Thyroid gland (tissue), 4 donors: Measurements from ENCODE around the gene FKBP4. TPM values are rescaled to one million over a fixed set of nuclear protein-coding genes. Genes with fewer than 3 reads are reported as not detected.

Experiments used
- DNase-seq, 2 donors: peaks; one replicate each; pipeline ENCODE4 v3.0.0-alpha.2; 2019
- H3K27ac ChIP-seq, 3 donors: fragments of 200-600 bp; sonication (generic); 1 replicate in 2 of 3; 2 replicates in 1 of 3; pipeline ENCODE4 v1.5.1; 2016 to 2019; ENCODE audit warnings: mild to moderate bottlenecking in 1 of 3, moderate library complexity in 1 of 3
- H3K27me3 ChIP-seq: fragments of 200-600 bp; sonication (generic); one replicate; pipeline ENCODE4 v1.5.1; 2019
- H3K36me3 ChIP-seq, 2 donors: fragments of 200-600 bp; sonication (generic); one replicate each; pipeline ENCODE4 v1.5.1; 2016 to 2019
- H3K4me1 ChIP-seq, 2 donors: fragments of 200-600 bp; sonication (generic); one replicate each; pipeline ENCODE4 v1.5.1; 2017 to 2019
- H3K4me3 ChIP-seq, 3 donors: fragments of 200-600 bp; sonication (generic); replicated peaks in 1 of 3; 1 replicate in 2 of 3; 2 replicates in 1 of 3; pipeline ENCODE4 v1.5.1; 2016; ENCODE audit warnings: mild to moderate bottlenecking in 1 of 3
- H3K9me3 ChIP-seq: fragments of 200-600 bp; sonication (generic); one replicate; pipeline ENCODE4 v1.5.1; 2017
- POLR2A ChIP-seq, 2 donors: fragments of 450-650 bp; IDR thresholded peaks; one replicate each; pipeline ENCODE4 v1.6.1; 2017; ENCODE audit warnings: antibody characterized with exemption in 2 of 2, mild to moderate bottlenecking in 2 of 2, moderate library complexity in 1 of 2
- WGBS, 2 donors: methylation state at CpG; one replicate each; pipeline ENCODE4 v1.1.5; 2017; 5-methylcytosine and 5-hydroxymethylcytosine counted together
- intact Hi-C: fragments of 100-400 bp; cut with DNase I; formaldehyde crosslinking; loops from one replicate; pipeline ENCODE4 v1.15.1; 2023
- total RNA-seq, 4 donors: library from RNA; depleted of rRNA; stranded (reverse); fragments of >200 nt; gene quantifications; one replicate each; pipeline ENCODE4 v1.2.3, GENCODE V29; 2016
- TF ChIP-seq, protein P1 (sequence below), 6 experiments: fragments of 200-600 bp in 3 of 6; fragments of 450-650 bp in 3 of 6; sonication (generic) in 3 of 6; IDR thresholded peaks; one replicate each; pipeline ENCODE4 v1.5.1; 2016 to 2019; ENCODE audit warnings: antibody characterized with exemption in 6 of 6, mild to moderate bottlenecking in 2 of 6, inconsistent platforms in 1 of 6, moderate library complexity in 1 of 6

Gene FKBP4
- total RNA-seq, 4 donors from 2014 or later: 43.5 to 69.9 (median 47.0) TPM

DNA sequence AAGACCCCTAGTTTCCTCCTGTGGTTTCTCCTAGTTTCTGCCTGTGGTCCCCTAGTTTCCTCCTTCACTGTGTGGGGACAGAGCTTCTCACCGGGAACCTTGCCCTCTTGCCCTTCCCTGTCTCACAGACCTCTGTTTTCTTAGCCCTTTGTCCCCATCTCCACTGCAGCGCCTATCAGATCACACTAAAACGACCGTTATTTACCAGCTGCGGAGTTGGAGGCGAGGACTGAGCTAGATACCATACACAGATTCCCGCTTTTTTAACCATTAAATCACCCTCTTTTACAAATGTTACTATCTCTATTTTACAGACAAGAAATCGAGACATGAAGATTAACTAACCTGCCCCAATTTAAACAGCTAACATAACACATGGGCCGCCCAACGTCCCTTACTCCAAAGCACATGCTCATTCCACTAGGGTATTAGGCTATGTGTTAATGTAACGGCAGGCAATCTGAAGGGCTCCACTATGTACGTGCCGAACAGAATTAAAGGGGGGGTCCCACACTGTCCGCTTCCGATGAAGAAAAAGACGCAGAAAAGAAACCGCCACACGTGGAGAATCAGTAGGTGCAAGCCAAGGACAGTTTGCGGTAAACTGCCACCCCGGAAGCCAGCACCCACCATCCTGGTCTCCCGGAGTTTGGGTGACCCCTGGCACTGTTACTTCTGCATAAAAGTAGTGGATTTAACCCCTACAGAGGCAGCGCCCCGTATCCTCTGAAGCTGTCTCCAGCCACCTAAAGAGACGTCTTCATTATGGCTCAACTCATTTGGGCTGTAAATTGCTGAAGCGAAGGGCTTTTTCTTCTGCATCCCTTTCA lies 1.9 kb upstream of the FKBP4 start:
- no peak overlapping the region for H3K27ac ChIP-seq
- no peaks in the 10 kb centered on the region for H3K9me3 ChIP-seq
- no peak for TF ChIP-seq POLR2A (IDR thresholded peaks at IDR 0.05)
- TF ChIP-seq, protein P1, sequence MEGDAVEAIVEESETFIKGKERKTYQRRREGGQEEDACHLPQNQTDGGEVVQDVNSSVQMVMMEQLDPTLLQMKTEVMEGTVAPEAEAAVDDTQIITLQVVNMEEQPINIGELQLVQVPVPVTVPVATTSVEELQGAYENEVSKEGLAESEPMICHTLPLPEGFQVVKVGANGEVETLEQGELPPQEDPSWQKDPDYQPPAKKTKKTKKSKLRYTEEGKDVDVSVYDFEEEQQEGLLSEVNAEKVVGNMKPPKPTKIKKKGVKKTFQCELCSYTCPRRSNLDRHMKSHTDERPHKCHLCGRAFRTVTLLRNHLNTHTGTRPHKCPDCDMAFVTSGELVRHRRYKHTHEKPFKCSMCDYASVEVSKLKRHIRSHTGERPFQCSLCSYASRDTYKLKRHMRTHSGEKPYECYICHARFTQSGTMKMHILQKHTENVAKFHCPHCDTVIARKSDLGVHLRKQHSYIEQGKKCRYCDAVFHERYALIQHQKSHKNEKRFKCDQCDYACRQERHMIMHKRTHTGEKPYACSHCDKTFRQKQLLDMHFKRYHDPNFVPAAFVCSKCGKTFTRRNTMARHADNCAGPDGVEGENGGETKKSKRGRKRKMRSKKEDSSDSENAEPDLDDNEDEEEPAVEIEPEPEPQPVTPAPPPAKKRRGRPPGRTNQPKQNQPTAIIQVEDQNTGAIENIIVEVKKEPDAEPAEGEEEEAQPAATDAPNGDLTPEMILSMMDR (IDR thresholded peaks at IDR 0.05): no peak
- no peak overlapping the region for H3K4me3 ChIP-seq
- H3K27me3 ChIP-seq: no peaks in the 10 kb centered on the region
- DNase-seq: peak in 1 of 2 donors; percentile 2
- intact Hi-C loops: no loop called here
- peaks cover 0 to 2% of the 10 kb centered on the region in 2 donors for H3K36me3 ChIP-seq
- H3K4me1 ChIP-seq: peaks cover 17 to 18% of the 10 kb centered on the region in 2 donors
- 86% methylated on average over 25 of the region's 25 CpGs for WGBS, 2 donors

DNA sequence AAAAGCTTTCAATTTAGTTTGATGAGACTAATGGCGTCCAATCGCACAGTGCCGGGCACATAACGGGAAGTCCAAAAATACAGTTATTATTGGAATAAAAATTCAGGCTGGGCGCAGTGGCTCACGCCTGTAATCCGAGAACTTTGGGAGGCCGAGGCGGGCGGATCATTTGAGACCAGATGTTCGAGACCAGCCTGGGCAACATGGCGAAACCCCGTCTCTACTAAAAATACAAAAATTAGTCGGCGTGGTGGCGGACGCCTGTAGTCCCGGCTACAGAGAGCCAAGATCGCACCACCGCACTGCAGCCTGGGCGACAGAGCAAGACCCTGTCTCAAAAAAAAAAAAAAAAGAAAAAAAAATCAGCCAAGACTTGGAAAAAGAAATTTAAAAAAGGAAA lies 1.2 kb upstream of the FKBP4 start:
- intact Hi-C loops: no loop called here
- no peak overlapping the region for H3K4me3 ChIP-seq
- peak overlapping the region in 1 of 3 donors; percentile 92 for H3K27ac ChIP-seq
- WGBS, 2 donors: 94% methylated on average over 21 of the region's 21 CpGs
- no peak for DNase-seq
- peaks cover 3 to 9% of the 10 kb centered on the region in 2 donors for H3K36me3 ChIP-seq
- no peaks in the 10 kb centered on the region for H3K9me3 ChIP-seq
- no peaks in the 10 kb centered on the region for H3K27me3 ChIP-seq
- peaks cover 19% of the 10 kb centered on the region in 2 donors for H3K4me1 ChIP-seq
- TF ChIP-seq, protein P1 (IDR thresholded peaks at IDR 0.05): no peak
- no peak for TF ChIP-seq POLR2A (IDR thresholded peaks at IDR 0.05)

DNA sequence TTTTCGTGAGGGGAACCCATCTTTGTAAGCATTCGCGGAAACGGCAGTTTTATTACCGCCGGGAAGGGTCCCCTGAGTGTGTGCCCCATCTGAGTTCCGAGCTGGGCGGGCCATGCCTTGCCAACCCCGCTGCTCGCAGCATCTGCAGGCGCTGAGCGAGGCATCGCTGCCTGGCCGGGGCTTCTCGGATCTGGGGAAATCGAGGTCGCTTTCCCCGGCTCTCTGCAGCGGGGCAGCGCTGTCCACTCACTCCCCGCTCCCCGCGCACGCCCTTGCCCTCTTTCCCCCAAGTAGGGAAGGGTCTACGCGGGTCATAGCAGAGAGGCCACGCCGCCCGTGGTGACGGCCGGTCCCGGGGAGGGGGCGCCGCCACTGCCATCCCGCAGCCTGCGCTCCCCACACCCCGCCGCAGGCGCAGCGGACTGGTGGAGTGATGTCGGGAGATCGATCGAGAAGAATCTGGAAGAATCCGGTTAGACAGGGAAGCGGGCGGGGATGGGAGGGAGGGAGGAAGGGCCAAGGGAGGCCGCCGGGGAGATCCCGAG lies 507 bp upstream of the FKBP4 start:
- peak overlapping the region; percentile 73 to 98 (median 92) for H3K27ac ChIP-seq
- intact Hi-C loops: no loop called here
- no peaks in the 10 kb centered on the region for H3K27me3 ChIP-seq
- 3 to 6% methylated on average over 32 to 34 of the region's 49 CpGs for WGBS, 2 donors
- peaks cover 8 to 16% of the 10 kb centered on the region in 2 donors for H3K36me3 ChIP-seq
- H3K4me3 ChIP-seq: peak overlapping the region; percentile 4 to 81 (median 74)
- no peak for TF ChIP-seq POLR2A (IDR thresholded peaks at IDR 0.05)
- TF ChIP-seq, protein P1 (IDR thresholded peaks at IDR 0.05): peak in 1 of 6 experiments; percentile 4
- H3K9me3 ChIP-seq: no peaks in the 10 kb centered on the region
- DNase-seq: peak in 1 of 2 donors; percentile 30
- H3K4me1 ChIP-seq: peaks cover 19% of the 10 kb centered on the region in 2 donors

DNA sequence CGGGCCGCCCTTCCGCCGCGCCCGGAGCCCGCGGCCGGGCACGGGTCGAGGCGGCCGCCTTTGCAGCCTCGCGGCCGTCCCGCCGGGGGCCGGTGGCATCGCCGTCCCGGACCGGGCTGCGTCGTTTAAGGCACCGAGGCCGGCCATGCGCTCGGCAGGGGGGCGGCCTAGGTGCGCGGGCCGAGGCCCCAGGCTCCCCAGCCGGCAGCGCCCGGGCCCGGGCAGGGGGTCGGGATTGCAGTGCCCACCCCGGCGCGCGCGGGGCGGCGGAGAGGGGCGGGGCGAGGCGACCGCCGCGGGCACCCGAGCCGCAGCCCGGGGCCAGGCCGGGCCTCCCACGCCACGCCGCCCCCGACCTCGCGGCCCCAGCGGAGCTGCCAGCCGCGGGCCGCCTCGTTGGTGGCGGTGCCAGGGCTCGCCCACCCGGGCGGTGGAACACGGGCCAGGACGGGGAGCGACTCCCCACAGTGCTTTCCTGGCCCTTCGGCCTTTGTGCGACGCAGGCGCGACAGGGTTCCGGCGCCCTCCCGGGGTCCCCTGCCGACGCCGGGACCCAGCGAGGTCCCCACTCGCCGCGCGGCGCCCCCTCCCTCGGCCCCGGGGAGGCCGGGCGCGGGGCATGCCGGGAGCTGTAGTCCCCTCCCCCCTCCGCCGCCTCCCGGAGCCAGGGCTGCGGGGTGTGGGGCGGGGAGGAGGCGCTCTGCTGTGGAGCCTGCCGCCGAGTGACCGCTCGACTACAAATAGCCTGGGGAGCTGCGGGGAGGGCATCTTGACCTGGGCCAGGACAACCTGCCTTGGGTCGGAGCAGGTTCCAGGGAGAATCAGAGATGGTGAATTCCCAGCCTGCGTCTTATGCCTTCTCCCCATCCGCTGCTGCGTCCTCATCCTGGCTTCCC lies 769 bp downstream of the FKBP4 start:
- H3K9me3 ChIP-seq: no peaks in the 10 kb centered on the region
- no peaks in the 10 kb centered on the region for H3K27me3 ChIP-seq
- 0 to 1% methylated on average over 4 to 15 of the region's 111 CpGs for WGBS, 2 donors
- H3K4me3 ChIP-seq: peak overlapping the region; percentile 13 to 74 (median 61)
- peaks cover 21 to 27% of the 10 kb centered on the region in 2 donors for H3K36me3 ChIP-seq
- peak overlapping the region; percentile 64 to 98 (median 92) for H3K27ac ChIP-seq
- peak; percentile 83 to 84 for DNase-seq
- peaks cover 24 to 27% of the 10 kb centered on the region in 2 donors for H3K4me1 ChIP-seq
- intact Hi-C loops: no loop called here
- peak; percentile 43 to 75 for TF ChIP-seq POLR2A (IDR thresholded peaks at IDR 0.05)
- TF ChIP-seq, protein P1 (IDR thresholded peaks at IDR 0.05): peak in 1 of 6 experiments; percentile 7
